ENCODE results near the gene MINK1.
"Not testable (repeated sequence)": the region's sequence is repeated elsewhere in the genome, so short reads cannot be mapped to it uniquely, and the experiment has no call there.

MINK1 gene

GRCh38 chr17:4850246-4850645 is 17.1 kb downstream of the MINK1 start:
- DNase-seq, result no peak

DNA sequence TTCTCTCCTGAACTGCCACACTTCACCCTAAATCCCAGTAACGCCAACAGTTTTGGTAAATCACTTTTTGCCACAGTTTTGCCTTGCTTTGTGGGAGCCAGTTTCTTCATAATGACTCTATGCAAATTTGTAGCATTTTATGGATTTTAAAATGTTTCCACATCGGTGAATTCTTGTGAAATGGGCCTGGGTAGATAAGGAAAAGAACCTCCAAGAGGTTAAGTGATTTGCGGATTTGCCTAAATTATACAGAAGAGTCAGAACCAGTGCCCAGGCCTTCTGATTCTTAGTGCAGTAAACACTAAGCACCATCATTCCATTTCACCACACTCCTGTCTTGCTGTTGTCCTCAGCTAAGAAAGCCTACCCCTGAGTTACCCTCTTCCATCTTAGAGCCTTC is 17.9 kb downstream of the MINK1 start:
- DNase-seq, result no peak

- DNase-seq, result no peak
Observed at GRCh38 chr17:4852567-4853207, 19.5 kb downstream of the MINK1 start.

- no peak for DNase-seq
Observed at GRCh38 chr17:4853208-4853671, 20.1 kb downstream of the MINK1 start.

DNA sequence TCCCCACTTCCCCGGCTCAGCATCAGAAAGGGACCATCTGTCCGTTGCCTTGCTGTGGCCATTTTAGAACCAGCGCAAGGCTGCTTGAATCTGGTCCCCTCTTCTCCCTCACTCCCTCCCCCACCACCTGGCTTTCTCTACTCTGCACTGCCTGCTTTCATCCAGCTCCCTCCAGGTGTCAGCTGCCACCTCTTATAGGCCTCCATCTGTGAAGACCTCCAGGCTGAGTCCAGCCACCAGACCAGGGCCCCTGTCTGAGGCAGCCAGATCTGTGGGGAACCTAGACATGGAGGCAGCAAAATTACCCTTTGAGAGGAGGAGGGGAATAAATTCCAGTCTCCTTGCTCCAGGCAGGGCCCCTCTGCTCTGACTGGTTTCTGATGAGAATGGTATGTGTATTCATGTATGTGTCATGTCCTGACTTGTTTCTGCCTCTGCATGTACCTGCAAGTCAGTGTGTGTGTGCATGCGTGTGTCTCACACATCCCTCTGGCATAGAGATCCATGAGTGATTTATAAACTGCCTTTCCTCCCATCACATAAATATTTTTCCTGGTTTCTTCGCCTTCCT is 21.1 kb downstream of the MINK1 start:
- no peak for DNase-seq

DNA sequence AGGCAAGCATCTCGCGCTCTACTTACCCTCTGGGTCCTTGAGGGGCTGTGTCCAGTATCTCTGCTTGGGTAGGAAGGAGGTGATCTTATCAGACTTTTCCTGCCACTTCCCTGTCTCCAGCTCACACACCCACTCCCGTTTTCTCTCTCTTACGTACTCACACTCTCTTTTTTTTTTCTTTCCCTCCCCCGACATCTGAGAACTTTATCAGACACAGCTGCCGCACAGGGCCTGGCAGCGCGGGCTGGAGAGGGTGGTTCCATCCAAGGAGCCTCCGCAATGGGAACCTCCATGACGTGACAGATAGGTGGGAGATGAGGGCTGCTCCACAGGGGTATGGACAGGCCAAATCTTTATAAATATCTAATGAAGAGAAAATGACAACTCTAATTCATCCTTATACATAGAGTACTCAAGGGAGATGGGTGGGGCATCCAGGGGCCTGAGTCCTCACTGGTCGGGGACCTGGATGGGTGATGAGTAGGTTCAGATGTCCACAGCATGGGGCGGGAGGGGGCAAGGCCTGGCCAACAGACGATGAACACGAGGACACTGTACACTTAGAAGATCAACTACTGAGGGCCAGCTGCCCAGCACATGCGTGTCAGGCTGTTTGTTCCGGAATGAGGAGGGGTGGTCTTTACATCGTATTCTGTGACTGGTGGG is 23.3 kb downstream of the MINK1 start:
- no peak for DNase-seq

GRCh38 chr17:4856937-4857314 is 23.8 kb downstream of the MINK1 start:
- peak; percentile 56 for DNase-seq

DNA sequence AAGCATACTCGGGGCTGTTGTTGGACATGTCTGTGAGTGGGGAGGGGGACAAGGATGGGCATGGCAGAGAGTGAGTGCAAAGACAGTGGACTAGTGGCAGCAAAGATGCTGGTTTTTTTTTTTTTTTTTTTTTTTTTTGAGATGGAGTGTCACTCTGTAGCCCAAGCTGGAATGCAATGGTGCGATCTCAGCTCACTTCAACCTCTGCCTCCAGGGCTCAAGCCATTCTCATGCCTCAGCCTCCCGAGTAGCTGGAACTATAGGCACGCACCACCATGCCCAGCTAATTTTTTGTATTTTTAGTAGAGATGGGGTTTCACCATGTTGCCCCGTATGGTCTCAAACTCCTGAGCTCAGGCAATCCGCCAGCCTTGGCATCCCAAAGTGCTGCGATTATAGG is 24.2 kb downstream of the MINK1 start:
- not testable (repeated sequence) for DNase-seq

- peak; percentile 91 for DNase-seq
Observed at GRCh38 chr17:4858068-4858881, 25.1 kb downstream of the MINK1 start.

DNA sequence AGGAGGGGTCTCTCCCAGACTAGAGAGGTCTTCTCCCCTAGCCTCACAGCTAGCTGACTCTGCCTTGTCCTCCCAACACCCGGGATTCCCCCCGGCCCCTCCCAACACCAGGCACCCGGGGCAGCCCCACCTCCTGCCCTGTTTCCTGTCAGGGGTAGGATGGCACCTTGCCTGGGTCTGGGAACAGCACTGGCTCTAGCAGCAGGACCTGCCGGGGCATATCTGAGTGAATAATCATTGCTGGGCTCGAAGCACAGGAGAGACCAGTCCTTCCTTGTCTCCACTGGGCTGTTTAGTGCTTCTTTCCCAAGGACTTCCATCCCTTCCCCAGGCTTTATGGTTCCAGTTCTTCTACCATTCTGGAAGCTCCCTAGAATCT is 25.7 kb downstream of the MINK1 start:
- no peak for DNase-seq

GRCh38 chr17:4859816-4860625 is 26.9 kb downstream of the MINK1 start:
- DNase-seq, result peak; percentile 31

DNA sequence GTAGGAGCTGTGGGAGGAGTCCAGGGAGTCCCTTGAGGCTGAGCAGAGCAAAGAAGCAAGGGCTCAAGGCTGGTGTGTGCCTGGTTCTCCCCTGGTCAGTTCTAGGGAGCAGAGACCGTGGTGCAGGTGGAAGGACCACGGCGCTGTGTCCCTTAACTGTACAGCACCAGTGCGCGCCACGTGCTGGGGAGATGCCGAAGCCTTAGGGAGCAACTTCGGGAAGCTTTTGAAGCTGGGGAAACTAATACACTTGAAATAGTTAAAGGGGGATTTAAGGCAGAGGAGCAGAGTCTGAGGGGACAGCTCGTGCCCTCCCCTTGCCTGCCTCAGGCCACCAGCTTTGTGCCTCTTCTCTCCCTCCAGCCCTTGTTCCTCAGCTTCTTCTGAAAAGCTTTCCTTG is 27.5 kb downstream of the MINK1 start:
- DNase-seq, result no peak

DNA sequence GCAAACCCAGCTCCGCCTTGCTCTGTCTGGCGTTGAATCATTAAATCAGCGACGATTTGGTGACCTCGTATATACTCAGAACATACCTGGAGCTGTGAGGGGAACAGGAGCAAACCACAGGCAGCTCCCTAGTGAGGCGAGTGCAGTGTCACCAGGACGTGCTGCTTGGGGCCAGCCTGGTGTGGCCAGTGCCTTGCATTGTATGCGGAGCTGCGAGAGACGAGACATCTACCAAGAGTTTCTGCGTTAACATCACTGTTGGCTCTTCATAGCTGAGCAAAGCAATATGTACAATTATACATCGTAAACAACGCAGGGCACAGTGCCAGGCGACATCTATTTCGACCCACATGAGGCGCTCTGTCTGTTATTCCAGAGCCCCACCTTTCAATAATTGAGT is 27.9 kb downstream of the MINK1 start:
- no peak for DNase-seq

- DNase-seq, result no peak
Observed at GRCh38 chr17:4862720-4863119, 29.6 kb downstream of the MINK1 start.

GRCh38 chr17:4863321-4863720 is 30.2 kb downstream of the MINK1 start:
- DNase-seq, result no peak

- DNase-seq, result not testable (repeated sequence)
Observed at GRCh38 chr17:4867535-4867934, 34.4 kb downstream of the MINK1 start.

DNA sequence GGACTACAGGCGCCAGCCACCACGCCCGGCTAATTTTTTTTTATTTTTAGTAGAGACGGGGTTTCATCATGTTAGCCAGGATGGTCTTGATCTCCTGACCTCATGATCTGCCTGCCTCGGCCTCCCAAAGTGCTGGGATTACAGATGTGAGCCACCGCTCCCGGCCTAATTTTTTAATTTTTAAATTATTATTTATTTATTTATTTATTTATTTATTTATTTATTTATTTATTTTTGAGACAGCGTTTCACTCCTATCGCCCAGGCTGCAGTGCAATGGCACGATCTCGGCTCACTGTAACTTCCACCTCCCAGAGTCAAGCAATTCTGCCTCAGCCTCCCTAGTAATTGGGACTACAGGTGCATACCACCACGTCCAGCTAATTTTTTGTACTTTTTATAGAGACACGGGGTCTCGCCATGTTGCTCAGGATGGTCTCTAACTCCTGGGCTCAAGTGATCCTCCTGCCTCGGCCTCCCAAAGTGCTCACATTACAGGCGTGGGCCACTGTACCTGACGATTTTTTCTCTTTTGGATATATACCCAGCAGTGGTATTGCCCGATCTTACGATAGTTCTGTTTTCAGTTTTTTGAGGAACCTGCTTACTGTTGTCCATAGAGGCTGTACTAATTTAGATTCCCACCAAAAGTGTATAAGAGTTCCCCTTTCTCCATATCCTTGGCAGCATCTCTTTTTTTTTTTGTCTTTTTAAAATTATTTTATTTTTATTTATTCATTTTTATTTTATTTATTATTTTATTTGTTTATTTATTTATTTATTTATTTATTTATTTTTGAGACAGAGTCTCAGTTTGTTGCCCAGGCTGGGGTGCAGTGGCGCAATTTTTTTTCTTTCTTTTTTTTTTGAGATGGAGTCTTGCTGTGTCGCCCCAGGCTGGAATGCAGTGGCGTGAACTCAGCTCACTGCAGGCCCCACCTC is 36.2 kb downstream of the MINK1 start:
- not testable (repeated sequence) for DNase-seq

DNA sequence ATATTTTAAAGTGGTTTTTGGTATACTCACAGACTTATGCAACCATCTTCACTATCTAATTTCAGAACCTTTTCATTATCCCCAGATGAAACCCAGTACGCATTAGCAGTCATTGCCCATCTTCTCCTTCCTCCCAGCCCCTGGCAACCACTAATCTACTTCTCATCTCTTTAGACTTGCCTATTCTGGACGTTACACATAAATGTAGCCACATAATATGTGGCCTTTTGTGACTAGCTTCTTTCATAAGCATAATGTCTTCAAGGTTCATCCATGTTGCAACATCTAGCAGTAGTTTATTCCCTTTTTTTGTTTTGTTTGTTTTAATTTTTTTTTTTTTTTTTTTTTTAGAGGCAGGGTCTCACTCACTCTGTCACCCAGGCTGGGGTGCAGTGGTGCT is 37.7 kb downstream of the MINK1 start:
- no peak for DNase-seq

DNA sequence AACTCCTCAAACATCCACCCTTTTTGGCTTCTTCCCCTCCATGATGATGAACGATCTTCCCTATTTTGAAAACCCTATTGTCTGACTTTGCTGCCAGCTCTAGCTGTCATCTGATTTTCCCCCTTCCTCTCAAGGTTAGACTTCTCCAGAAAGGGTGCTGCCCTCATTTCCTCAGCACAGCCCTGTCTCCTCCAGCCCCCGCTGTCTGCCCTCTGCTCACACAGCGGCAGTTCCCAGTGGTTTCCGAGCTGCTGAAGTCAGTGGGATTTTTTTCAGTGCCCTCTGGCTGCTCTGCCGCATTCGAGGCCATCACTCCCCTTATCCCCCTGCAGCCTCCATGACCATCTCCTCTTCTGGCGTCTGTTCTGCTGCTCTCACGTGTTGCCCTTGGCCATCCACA is 39.6 kb downstream of the MINK1 start:
- peak; percentile 52 for DNase-seq

DNA sequence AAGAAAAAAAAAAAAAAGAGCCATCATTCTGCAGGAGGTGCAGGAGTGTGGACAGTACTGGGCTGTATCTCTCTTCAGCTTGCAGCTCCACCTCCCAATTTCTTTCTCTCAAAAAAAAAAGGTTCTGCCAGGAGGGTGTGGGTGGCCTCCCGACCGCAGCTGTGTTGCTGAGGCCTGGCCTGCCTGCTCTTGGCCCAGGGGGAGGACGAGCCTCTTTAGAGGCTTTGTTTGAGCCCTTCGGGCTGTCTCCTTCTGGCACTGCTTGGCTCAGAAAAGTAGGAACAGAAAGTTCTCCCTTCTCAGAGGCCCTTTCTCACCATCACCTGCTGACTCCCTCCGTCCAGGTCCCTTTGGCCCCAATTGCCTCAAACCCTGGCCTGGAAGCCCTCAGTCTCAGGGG is 43.9 kb downstream of the MINK1 start:
- peak; percentile 70 for DNase-seq

GRCh38 chr17:4879601-4880000 is 46.5 kb downstream of the MINK1 start:
- no peak for DNase-seq

DNA sequence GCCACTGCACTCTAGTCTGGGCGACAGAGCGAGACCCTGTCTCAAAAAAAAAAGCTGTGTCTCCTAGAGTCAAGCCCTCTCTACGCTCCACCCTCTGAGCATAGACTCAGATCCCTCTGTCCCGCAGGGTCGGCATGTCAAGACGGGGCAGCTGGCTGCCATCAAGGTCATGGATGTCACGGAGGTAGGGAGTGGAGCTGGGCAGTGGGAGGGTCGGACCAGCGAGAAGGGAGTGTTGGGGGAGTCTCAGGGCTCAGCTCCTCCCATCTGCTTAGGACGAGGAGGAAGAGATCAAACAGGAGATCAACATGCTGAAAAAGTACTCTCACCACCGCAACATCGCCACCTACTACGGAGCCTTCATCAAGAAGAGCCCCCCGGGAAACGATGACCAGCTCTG is 47.7 kb downstream of the MINK1 start:
- DNase-seq, result no peak

All from midbrain (tissue), 1 donor.